GM19372 (cell line): ENCODE results near the gene CD44.

ENCODE experiments used
- ATAC-seq: cut with Tn5 transposase; IDR thresholded peaks from one replicate; pipeline ENCODE4 v1.9.1; 2021; ENCODE audit warnings: mild to moderate bottlenecking, low read depth, moderate library complexity; ENCODE audit not compliant: unreplicated experiment

The CD44 gene

DNA sequence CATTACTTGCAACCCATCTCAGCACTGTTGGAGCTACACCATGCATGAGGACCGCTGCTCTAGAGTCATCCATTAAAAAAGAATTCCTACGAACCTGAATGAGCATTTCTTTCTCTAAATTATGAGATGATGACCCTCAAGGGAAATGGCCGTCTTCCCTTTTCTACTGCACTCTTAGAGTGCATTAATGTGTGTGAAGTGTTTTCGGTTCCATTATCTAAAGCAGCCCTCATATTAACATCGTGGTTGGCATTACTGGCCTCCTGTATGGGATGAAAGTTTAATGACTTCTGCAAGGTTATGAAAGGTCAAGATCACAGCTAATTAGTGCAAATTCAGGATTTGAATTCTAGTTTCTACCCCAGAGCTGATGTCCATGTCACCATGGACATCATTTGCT lies 16.7 kb downstream of the CD44 start:
- no peak for ATAC-seq

DNA sequence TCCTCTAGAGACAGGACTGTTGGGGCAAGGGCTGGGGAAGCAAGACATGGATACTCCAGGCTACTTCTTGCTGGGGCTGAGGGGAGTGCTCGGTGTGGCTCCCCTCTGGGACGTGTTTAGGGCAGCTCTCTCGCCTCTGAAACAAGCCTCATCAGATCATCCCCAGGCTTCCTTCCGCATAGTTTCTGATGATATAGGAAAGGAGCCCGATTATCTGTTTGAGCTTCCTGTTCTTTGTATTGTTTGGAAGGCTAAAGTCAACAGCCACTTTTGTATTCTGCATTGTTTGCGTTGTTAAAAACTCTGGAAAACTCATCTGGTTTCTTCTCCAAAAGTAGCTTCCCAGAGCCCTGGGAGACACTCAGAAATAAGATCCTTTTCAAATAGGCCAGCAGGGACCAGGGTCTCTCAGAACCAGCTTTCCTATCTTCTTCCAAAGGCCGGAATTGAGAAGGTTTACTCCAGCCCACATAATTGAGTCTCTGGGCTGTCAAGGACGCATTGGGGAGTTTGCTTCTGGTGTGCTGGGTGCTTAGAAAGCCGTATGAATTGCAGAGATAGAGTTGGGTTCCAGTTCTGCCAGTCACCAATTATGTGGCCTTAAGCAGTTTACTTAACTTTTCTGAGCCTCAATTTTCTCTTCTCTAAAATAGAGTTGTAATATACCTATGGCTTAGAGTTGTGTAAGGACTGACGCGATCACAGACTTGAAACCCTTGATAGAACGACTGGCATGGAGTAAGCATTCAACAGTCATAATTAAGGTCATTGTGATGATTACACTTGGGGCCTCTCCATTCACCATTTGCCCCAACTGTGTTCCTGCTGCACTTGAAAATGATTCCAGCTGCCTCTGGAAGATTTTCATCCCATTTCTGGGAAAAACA lies 19.1 kb downstream of the CD44 start:
- no peak for ATAC-seq

DNA sequence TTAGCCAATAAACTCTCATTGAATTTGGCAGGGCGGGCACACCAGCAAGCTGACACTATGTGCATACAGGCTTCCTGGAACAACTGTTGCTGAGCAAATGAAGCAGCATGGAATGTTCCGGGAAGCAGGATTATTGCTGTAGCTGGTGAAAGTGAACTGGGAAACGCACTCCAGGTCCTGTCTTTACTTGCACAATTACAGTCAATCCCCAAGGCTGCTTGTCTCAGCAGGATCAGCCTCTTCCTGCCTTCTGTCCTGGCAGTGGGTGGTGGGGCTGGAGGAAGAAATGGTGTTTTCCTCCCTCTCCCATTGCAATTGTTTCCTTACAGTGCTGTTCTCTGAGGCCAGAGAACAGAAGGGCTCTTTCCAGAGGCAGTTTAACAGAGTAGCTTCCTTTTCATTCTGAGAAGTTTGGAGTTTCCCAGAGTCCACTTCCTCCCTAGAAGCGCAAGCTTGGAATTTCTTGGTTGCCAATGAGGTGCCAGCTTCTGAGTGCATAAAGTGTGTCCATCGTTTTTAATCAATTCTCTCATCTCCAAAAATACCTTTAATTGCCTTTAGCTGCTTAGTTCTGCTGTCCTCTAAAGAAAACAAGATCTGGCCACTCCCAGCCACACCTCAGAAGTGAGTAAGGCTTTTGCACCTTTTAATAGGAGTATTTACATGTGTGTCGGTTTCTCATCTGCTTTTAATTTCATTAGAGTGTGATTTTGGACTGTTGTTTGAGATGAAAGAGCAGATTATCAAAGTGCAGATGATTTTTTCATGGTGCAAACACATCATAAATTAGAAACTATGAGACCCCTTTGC lies 19.9 kb downstream of the CD44 start:
- ATAC-seq, result no peak

DNA sequence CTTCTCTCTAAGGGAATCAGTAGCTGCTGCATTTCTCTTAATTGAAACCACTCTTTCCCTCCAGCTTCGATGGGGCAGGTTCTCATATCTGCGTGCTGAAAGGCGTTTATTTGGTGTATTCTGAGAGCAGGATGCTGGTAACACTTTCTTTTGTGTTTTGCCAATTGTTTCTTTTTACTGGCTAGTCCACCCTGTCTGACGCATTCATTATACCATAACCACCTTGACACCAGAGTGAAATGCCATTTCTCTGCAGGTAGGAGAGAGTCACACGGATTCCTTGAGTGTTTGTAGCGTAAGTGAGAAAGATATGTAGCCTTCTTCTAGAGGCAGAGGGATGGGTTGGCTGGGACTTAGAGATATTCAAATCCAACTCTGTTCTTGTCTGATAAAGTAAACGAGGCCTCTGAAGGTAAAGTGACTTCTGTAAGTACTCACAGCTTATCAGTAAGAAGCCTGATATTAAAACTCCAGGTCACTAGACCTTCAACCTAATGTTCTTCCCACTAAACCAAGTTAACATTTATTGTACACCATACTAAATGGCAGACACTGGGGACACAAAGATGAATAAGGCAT lies 21.4 kb downstream of the CD44 start:
- ATAC-seq, result no peak

DNA sequence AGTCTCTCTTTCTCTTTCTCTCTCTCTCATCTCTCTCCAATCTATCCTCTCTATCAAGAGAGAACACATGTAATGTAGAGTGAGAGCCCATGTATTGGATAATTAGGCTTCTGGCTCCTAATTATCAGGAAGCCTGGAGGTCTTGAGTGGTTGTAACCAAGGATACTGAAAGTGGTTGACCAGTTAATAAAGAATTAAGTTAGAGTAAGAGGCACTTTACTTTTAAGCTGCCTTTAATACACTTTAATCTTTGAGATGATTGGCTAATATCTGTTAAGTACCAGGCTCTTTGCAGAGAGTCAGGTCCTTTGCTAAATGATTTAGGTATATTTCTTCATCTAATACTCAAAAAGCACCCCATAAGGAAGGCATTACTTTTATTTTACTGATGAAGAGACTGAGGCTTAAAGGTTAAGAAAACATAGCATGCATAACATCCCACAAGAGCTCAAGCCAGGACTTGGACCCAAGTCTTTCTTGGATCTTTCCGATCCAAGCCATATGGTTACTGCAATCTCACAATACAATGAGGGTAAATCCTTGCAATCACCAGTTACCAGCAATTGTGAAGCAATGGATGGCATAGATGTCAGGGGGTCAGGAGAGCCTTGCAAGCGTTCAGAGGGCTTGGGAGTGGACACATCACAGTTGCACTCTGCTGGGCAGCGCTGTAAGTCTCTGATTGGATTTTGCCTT lies 22.1 kb downstream of the CD44 start:
- ATAC-seq, result no peak

DNA sequence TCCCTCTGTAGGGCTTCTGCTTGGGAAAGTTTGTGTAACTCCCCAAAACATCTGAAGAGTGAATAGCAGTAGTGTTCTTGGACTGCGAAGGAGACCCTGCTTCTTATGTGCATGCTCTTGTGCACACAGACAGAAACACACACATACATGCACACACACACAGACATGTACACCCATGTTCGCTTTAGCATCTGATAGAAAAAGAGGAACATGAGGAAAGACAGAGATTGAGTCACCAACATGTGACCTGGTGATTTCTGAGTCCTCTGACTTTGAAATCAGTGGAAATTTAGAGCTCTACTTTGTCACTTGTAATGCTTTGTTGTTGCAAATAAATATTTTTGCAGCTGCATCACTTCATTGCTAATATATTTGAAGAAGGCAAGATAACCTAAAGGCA lies 23.8 kb downstream of the CD44 start:
- no peak for ATAC-seq

DNA sequence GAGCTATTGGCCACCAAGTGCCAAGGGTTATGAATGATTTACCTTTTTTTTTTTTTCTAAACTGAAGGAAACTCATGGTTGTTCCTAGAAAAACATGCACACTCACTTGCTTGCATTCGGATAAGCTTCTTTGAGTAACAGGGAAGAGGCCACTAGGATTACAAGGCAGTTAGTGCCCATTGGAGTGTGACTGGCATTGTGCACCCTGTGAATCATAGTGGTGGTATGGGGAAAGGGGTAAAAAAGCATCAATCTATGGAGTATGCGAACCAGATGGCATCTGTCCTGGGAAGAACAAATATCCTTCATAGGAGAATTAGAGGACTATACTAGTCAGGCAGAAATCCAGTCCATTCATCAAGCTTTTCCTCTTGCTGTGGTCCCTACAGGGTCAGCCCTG lies 24.2 kb downstream of the CD44 start:
- ATAC-seq, result no peak

DNA sequence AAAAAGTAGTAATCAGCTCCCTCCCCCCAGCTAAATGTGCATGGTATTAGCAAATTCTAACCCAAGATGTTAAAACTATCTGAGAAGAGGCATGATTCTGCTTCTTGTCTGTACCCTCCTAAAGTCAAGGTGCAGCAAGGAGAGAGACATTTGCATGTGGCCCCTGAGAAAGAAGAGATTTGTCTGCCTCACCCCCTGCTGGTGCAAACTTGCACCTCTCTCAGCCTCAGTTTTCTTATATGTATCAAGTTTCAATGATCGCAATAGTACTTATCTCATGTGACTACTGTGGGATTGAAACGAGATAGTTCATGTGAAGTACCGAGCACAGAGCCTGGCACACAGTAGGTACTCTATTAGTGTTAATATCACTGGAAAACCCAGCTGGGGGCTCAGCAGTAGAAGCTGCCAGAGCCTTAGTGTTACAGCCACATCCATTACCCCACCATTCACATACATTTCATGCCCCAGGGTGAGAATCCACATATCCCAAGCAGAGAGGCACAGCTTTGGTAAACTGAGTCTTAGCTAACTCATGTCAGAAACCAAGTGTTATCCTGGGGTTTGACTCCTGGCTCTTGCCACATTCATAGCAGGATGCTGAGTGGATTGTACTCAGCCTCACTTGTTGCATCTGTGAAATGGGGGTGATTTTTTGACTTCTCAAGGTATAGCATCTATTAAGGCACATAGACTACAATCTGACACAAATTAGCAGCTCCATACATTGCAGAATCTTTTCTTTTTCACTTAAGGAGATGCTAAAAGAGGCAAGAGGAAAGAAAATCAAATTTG lies 24.9 kb downstream of the CD44 start:
- ATAC-seq, result no peak

DNA sequence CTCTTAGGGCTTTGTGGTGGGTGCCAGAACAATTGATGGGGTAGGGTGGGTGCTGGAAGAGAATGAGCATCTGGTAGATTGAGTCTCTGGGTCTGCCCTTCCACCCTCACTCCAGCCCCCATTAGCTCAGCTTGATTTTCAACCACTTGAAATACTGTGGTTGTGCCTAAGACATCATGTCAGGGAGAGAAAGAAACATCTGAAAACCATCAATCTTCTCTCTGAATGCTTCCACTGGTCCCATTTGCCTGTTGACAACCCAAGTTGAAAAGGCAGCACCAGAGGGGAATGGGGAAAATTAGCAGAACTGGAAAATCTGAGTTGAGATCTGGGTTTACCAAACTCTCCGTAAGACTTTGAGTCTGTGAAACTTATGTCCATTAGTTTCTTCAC lies 26.1 kb downstream of the CD44 start:
- no peak for ATAC-seq

DNA sequence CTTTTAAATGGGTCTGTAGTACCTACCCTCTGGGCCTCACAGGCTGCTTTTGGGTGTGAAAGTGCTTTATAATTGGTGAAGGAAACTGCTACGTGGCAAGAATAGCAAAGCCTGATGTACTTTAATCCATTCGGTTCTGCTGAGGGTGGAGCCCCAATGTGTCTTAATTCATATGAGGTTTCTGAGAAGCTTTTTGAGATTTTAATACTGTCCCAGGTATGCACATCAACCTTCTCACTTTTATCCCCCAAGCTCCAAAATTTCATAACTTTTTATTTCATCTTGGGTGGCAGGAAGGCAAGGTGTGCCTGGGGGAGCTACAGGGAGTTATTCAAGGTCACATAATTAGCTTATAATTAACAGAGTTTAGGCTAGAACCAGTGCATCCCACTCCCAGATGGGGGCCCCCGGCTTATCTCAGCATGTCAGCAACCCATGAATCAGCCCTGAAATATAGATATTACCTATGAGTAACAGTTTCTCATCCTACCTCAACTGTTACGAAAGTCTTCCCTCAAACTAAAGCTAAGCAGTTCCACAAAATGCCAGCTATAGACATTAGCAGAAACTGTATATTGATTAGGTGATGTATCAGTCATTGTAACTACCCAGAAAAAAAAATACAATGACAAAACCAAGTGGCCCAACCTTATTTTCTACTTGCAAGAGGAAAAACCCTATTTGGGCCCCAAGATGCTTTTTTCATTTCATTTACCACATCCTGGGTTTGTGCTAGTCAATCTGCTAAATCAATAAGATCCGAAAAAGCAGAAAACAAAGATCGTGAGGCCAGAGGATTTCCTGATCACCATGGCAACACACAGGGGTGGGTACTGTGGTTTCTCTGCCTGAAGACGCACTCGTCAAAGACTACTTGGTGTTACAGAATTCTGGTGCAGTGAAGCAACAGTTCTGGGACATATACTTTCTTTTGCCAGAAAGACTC lies 26.7 kb downstream of the CD44 start:
- peak; percentile 87 for ATAC-seq

DNA sequence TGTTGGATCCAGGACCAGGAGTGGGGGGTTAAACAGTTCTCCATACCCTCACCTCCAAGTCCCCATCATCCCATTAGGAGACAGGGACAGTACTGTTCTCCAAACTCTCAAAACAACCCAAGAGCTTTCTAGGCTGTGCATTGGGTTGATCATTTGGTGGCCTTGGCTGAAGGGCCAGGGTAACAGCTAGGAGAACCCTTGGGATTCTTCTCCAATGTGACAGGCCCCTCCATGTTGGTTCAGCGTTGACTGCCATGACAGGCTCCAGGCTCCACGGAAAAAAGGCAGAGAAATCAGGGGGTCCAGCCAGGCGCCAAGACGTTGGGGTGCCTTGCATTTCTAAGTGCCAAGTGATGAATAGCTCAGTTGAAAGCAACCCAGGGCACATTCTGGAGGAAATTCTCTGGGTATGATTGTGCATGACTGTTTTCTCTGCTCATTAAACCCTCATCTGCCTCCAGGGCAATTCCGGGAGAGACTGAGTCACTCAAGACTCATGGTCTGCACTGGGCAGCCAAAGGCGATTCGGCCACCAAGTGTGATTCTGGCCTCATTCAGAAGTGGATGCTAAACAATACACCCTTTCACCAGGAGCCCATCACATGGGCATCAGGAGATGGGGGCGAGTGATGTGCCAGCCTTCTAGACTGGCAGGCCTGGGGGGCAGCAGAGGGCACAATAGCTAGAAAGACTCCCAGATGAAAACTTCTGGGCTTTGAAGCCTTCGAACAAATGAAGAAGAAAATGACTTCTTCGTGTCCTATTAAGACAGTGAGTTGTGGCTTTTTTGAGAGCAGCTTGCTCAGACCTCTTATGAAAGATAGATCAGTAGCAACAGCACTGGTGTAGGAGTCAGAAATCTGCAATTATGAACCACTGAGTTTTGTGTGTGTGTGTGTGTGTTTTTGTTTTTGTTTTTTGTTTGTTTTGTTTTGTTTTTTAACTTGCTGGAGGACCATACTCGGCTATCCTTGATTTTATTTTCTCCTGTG lies 27.7 kb downstream of the CD44 start:
- peak; percentile 18 for ATAC-seq

DNA sequence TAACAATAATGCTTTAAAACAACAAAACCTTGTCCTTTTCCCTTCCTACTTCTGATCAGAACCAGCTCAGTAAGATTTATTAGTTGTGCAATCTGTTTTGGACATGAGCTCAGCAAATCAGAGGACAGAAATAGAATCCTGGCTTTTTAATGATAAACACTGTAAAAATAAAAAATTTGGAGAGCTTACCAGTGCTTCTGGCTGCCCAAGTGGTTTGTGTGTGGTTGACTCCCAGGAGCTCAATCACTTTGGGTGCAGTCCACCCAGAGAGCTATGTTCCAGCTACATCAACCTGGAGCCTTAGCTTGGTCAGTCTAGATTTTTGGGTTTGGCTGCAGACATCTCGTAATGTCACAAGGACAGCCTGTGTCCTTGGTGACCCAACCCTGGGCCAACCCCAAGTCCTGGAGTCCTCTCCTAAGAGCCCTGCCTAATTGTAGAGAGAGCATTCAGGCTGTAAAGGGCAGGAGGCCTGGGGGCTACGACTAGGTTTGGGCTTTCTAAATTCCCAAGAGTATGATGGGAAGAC lies 28.5 kb downstream of the CD44 start:
- ATAC-seq, result no peak

DNA sequence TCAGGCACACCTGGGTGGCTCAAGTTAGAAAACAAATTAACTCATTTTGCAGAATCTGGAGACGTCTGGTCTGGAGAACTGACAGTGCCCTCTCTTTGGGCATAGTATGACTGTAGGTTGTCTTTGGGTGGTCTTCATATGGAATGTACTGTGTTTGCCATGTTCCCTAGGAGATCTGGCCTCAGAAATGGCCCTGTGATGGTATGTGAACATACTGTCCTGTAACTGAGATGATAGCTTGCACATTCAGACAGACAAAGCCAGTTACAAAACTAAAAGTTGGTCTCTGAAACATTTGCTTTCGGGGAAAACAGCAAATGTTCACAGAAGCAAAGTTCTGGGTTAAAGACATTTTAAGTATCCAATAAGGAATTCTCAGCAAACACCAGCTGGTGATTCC lies 29.7 kb downstream of the CD44 start:
- ATAC-seq, result no peak

DNA sequence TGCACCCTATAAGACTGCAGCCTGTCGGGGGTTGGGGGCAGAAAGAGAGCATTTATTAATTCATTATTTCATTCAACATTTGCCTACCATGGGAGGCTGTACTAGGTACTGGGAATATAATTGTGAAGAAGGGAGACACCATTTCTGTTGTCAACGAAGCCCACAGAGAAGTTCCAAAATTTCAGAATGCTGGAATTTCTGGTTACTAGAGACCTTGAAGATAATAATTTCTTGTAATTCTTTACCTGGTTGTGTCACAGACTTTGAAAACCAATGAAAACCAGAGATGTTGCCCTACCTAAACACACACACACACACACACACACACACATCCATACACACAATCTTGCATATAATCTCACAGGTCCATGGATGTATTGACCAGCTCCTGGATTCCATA lies 30.1 kb downstream of the CD44 start:
- ATAC-seq, result no peak

DNA sequence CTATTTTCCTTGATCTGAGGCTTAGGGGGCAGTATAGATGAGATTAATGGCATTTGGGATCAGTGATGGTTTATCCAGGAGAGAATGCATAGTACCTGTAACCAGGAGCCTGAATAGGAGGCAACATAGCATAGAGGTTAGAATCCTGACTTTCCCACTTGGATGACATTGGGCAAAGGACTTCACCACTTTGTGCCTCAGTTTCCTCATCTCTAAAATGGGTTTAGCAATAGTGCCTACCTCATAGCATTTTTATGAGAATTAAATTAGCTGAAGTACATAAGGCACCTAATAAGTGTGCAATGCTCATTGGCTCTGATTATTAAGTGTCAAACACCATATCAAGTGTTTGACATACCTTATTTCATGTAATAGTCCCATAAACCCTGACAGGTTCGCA lies 30.8 kb downstream of the CD44 start:
- no peak for ATAC-seq

DNA sequence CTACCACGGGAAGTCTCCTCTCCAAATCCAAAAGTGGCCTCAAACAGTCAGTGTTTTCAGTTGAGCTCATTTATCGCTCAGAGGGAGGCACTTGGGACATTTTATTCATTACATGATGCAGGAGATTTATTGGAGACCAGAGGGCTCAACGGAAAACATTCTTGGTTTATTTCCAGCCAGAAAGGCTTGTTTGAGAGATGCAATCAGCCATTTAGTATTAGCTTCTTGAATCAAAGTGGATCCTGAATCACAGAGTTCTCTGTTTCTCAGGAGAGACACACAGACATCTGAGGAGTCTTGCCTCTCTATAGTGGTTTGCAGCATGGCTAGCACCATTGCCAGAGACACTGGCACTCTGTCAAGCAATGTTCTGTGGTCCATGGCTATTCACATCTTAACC lies 31.5 kb downstream of the CD44 start:
- no peak for ATAC-seq

DNA sequence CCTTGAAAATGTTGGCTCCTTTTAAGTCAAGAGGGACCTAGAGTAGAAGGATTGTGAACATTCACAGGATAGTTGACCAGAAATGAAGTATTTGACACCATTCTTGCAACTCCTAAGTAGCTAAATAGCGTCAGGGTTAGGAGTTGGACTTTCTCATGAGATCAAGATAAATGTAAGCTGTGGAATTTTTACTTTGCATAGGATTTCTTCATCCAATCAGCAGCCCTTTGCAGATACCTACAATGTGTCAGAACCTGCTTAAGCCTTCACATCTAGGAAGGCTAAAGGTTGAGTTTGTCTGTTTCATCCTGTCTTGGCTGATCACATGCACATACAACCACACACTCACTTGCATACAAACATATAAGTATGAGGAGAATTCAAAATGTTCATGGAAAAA lies 32.3 kb downstream of the CD44 start:
- ATAC-seq, result no peak
